SK-N-SH (cell line): ENCODE data around the gene BEND5. TPM values are rescaled to one million over a fixed set of nuclear protein-coding genes. Genes with fewer than 3 reads are reported as not detected.

Experiments used
- CTCF ChIA-PET: fragments of 300-600, 350-600 bp; formaldehyde crosslinking; extraction: SDS; loops from one replicate; lab custom pipeline; 2021; lab: Yijun Ruan, JAX
- POLR2A ChIA-PET: fragments of 350-600 bp; sonication (Branson Sonifier 250); formaldehyde crosslinking; extraction: SDS; loops from one replicate; lab custom pipeline; 2020; ENCODE audit warnings: antibody characterized with exemption, inconsistent platforms; lab: Yijun Ruan, JAX
- DNase-seq: peaks from one replicate; pipeline ENCODE4 v3.0.0; 2012
- H2AFZ ChIP-seq: fragments of 200-600 bp; sonication (generic); 2 replicates; pipeline ENCODE4 v1.8.1; 2016; ENCODE audit warnings: antibody characterized with exemption, mild to moderate bottlenecking, low read depth
- H3F3A ChIP-seq: fragments of 200-600 bp; sonication (generic); replicated peaks from 2 replicates; pipeline ENCODE3; 2016; ENCODE audit warnings: antibody characterized with exemption, mild to moderate bottlenecking; ENCODE audit not compliant: insufficient read depth
- H3K27ac ChIP-seq, 2 experiments: fragments of 200-500 bp in 1 of 2; fragments of 200-600 bp in 1 of 2; sonication (Bioruptor generic) in 1 of 2; sonication (generic), shearing (Covaris generic) in 1 of 2; 2 replicates each; pipeline versions ENCODE4 v1.5.1 to v1.6.1; 2014 to 2016; ENCODE audit warnings: low read depth in 2 of 2, inconsistent platforms in 1 of 2, low read length in 1 of 2, mild to moderate bottlenecking in 1 of 2, mixed read lengths in 1 of 2
- H3K27me3 ChIP-seq: fragments of 200-600 bp; sonication (generic), shearing (Covaris generic); 2 replicates; pipeline ENCODE4 v1.6.1; 2016; ENCODE audit warnings: mixed run types; ENCODE audit not compliant: insufficient read depth
- H3K36me3 ChIP-seq, 2 experiments: fragments of 200-500 bp in 1 of 2; fragments of 200-600 bp in 1 of 2; sonication (Bioruptor generic) in 1 of 2; sonication (generic) in 1 of 2; replicated peaks in 1 of 2; 2 replicates each; pipeline versions ENCODE3 to v1.5.1; 2014 to 2016; ENCODE audit warnings: low read length in 1 of 2, mild to moderate bottlenecking in 1 of 2; ENCODE audit not compliant: insufficient read depth in 2 of 2, control insufficient read depth in 1 of 2
- H3K4me1 ChIP-seq, 2 experiments: fragments of 200-500 bp in 1 of 2; fragments of 200-600 bp in 1 of 2; sonication (Bioruptor generic) in 1 of 2; sonication (generic), shearing (Covaris generic) in 1 of 2; 2 replicates each; pipeline versions ENCODE4 v1.5.1 to v1.6.1; 2014 to 2016; ENCODE audit warnings: low read depth in 1 of 2, low read length in 1 of 2, mixed run types in 1 of 2; ENCODE audit not compliant: insufficient read depth in 2 of 2, control insufficient read depth in 1 of 2
- H3K4me2 ChIP-seq: fragments of 200-600 bp; sonication (generic), shearing (Covaris generic); 2 replicates; pipeline ENCODE4 v1.6.1; 2017; ENCODE audit warnings: mixed run types
- H3K4me3 ChIP-seq, 2 experiments: fragments of 200-500 bp in 1 of 2; fragments of 200-600 bp in 1 of 2; sonication (Bioruptor generic) in 1 of 2; sonication (generic), shearing (Covaris generic) in 1 of 2; 2 replicates each; pipeline versions ENCODE4 v1.5.1 to v1.8.1; 2014 to 2016; ENCODE audit warnings: low read depth in 2 of 2, inconsistent platforms in 1 of 2, low read length in 1 of 2, mild to moderate bottlenecking in 1 of 2, mixed read lengths in 1 of 2, moderate library complexity in 1 of 2
- H3K79me2 ChIP-seq: fragments of 200-600 bp; sonication (generic); 2 replicates; pipeline ENCODE4 v1.8.1; 2017; ENCODE audit warnings: mild to moderate bottlenecking; ENCODE audit not compliant: insufficient read depth
- H3K9ac ChIP-seq: fragments of 200-600 bp; sonication (generic); 2 replicates; pipeline ENCODE4 v1.6.1; 2017; ENCODE audit warnings: mixed run types
- H3K9me2 ChIP-seq: fragments of 200-600 bp; sonication (generic); 2 replicates; pipeline ENCODE4 v1.6.1; 2017; ENCODE audit warnings: mixed run types
- H3K9me3 ChIP-seq: fragments of 200-600 bp; sonication (generic); 2 replicates; pipeline ENCODE4 v1.6.1; 2017; ENCODE audit warnings: mixed run types, mild to moderate bottlenecking, moderate library complexity
- H4K20me1 ChIP-seq: fragments of 200-600 bp; sonication (generic); 2 replicates; pipeline ENCODE4 v1.6.1; 2017; ENCODE audit warnings: mild to moderate bottlenecking, mixed run types; ENCODE audit not compliant: insufficient read depth
- CTCF ChIP-seq: fragments of 200-600 bp; sonication (generic); IDR thresholded peaks from 2 replicates; pipeline ENCODE4 v1.6.1; 2017; ENCODE audit warnings: antibody characterized with exemption, mild to moderate bottlenecking, moderate library complexity
- EP300 ChIP-seq, 2 experiments: IDR thresholded peaks; 2 replicates each; pipeline versions ENCODE4 v1.4.0 to v1.6.1; 2012; ENCODE audit warnings: borderline replicate concordance in 1 of 2, low read depth in 1 of 2, low read length in 1 of 2
- EZH2phosphoT487 ChIP-seq: fragments of 200-600 bp; sonication (generic); IDR thresholded peaks from 2 replicates; pipeline ENCODE4 v1.6.1; 2017; ENCODE audit warnings: low read depth, mixed run types, mild to moderate bottlenecking, antibody characterized with exemption, moderate library complexity, borderline replicate concordance
- FOXM1 ChIP-seq: IDR thresholded peaks from 2 replicates; pipeline ENCODE4 v1.4.0; 2012; ENCODE audit warnings: low read depth, mild to moderate bottlenecking
- MAX ChIP-seq: IDR thresholded peaks from 2 replicates; pipeline ENCODE4 v1.4.0; 2012; ENCODE audit warnings: low read depth
- MEF2A ChIP-seq: IDR thresholded peaks from 2 replicates; pipeline ENCODE4 v1.4.0; 2012; ENCODE audit warnings: low read depth, borderline replicate concordance
- PBX3 ChIP-seq: IDR thresholded peaks from 2 replicates; pipeline ENCODE4; 2012
- REST ChIP-seq: IDR thresholded peaks from 2 replicates; pipeline ENCODE4 v1.6.1; 2012; ENCODE audit warnings: mild to moderate bottlenecking, low read depth, low read length, moderate library complexity
- TCF12 ChIP-seq: IDR thresholded peaks from 2 replicates; pipeline ENCODE4 v1.4.0; 2012
- USF2 ChIP-seq: fragments of 150-350 bp; IDR thresholded peaks from 2 replicates; pipeline ENCODE4 v1.6.1; 2017; ENCODE audit warnings: antibody characterized with exemption, low read length, low read depth, borderline replicate concordance
- ZBTB33 ChIP-seq: IDR thresholded peaks from 2 replicates; pipeline ENCODE4 v1.4.0; 2012; ENCODE audit warnings: low read depth, borderline replicate concordance
- WGBS: methylation state at CpG from one replicate; pipeline ENCODE4 v1.1.6; 2017; ENCODE audit warnings: low lambda C conversion rate; 5-methylcytosine and 5-hydroxymethylcytosine counted together
- polyA plus RNA-seq, 3 experiments: library from polyadenylated mRNA; depleted of rRNA; stranded (reverse); fragments of >200 nt; gene quantifications; 2 replicates each; pipeline ENCODE4 v1.2.3, GENCODE V29; 2012

BEND5 gene
- polyA plus RNA-seq, 1 of the 3 experiments (the other 2 are of a cell fraction): 5.6 TPM

- no peaks in the 10 kb centered on the region for H3K9me3 ChIP-seq
- H3K27ac ChIP-seq: peak overlapping the region in 1 of 2 experiments; percentile 43; a peak in 1 of 4 replicates
- no peak overlapping the region for H3K9ac ChIP-seq
- no peaks in the 10 kb centered on the region for H4K20me1 ChIP-seq
- no peaks in the 10 kb centered on the region for H3K27me3 ChIP-seq
- H3K36me3 ChIP-seq: no peaks in the 10 kb centered on the region
- DNase-seq: no peak
- H3K79me2 ChIP-seq: no peaks in the 10 kb centered on the region
- POLR2A ChIA-PET: no interaction called here
- WGBS: 36% methylated on average over 3 of the region's 4 CpGs
- H3K4me2 ChIP-seq: no peak overlapping the region
- peaks cover 0 to 4% of the 10 kb centered on the region in 2 experiments; a peak in 2 of 4 replicates for H3K4me1 ChIP-seq
- CTCF ChIA-PET: interaction anchor here (0.6 to 1.6 kb wide), 5 partner anchors 9 to 388 kb away, joined by 3 to 6 read pairs (median 4); no protein-coding TSS in a partner anchor
- TF ChIP-seq TCF12 (peak; percentile 13; the same call in 1 of the 2 replicates), PBX3 (0 out of 2 replicates have a peak, but pooled peaks have one; percentile 4), MAX (no peak), ZBTB33 (no peak), FOXM1 (no peak), USF2 (no peak)
- H3K4me3 ChIP-seq: no peak overlapping the region
- H3K9me2 ChIP-seq: no peaks in the 10 kb centered on the region
- no peak overlapping the region for H2AFZ ChIP-seq
- no peaks in the 10 kb centered on the region for H3F3A ChIP-seq
Observed at GRCh38 chr1:48810740-48811139, 34.0 kb upstream of the BEND5 start.

GRCh38 chr1:48808496-48808895 lies 31.8 kb upstream of the BEND5 start:
- no peaks in the 10 kb centered on the region for H3K9me3 ChIP-seq
- no peak overlapping the region for H3K4me2 ChIP-seq
- H3K9me2 ChIP-seq: no peaks in the 10 kb centered on the region
- H3K27me3 ChIP-seq: no peaks in the 10 kb centered on the region
- H3K9ac ChIP-seq: no peak overlapping the region
- H3K79me2 ChIP-seq: no peaks in the 10 kb centered on the region
- no peak for DNase-seq
- no peak overlapping the region for H3K4me3 ChIP-seq
- H2AFZ ChIP-seq: no peak overlapping the region
- TF ChIP-seq EZH2phosphoT487 (no peak), CTCF (no peak), PBX3 (no peak), REST (no peak), MEF2A (no peak), EP300 (IDR thresholded peaks at IDR 0.05; ENCODE audit: borderline replicate concordance in 1 of 2, low read depth in 1 of 2, low read length in 1 of 2) (no peak), USF2 (no peak), TCF12 (no peak)
- no peaks in the 10 kb centered on the region for H3F3A ChIP-seq
- 76% methylated on average over 3 of the region's 3 CpGs for WGBS
- H4K20me1 ChIP-seq: no peaks in the 10 kb centered on the region
- H3K27ac ChIP-seq: no peak overlapping the region
- CTCF ChIA-PET: interaction anchor here (1.7 kb wide), 1 partner anchor 9 kb away, joined by 7 read pairs; no protein-coding TSS in a partner anchor
- POLR2A ChIA-PET: no interaction called here
- H3K36me3 ChIP-seq: no peaks in the 10 kb centered on the region
- peaks cover 0 to 4% of the 10 kb centered on the region in 2 experiments; a peak in 1 of 4 replicates for H3K4me1 ChIP-seq
